HCT116 (cell line): ENCODE data around the gene SH3BGR.

ENCODE experiments used
- EZH2 ChIP-seq: fragments of 200-600 bp; sonication (generic); IDR thresholded peaks from 2 replicates; pipeline ENCODE4 v1.6.1; 2017; ENCODE audit warnings: antibody characterized with exemption, mixed run types
- POLR2AphosphoS5 ChIP-seq: IDR thresholded peaks from 2 replicates; pipeline ENCODE4 v1.6.1; 2011; ENCODE audit warnings: mild to moderate bottlenecking, low read depth, low read length, moderate library complexity
- RAD21 ChIP-seq: IDR thresholded peaks from 2 replicates; pipeline ENCODE4 v1.6.1; 2012; ENCODE audit warnings: low read depth, mild to moderate bottlenecking

DNA sequence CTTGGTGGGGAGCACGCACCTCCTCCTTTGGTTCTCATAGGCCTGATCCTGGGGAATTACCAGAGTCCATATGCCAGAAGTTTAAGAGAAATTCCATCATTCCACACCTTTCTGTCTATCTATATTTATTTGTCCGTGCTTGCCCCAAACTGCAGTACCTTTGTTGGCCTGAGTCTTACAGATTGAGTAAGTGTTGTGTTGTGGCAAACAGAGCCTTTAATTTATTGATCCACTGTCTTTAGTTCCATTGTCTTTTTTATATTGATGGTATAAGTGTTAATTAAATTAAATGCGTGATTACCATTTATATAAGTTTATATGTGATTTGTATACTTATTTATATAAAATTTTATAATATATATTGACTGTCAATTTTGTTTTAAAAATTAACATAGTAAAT lies 4.9 kb downstream of the SH3BGR start:
- TF ChIP-seq POLR2AphosphoS5 (no peak), EZH2 (no peak), RAD21 (no peak)
